ENCODE measurements around the gene DGKB.

DGKB gene

GRCh38 chr7:14438366-14438765 is 464.2 kb downstream of the DGKB start:
- DNase-seq, result no peak

DNA sequence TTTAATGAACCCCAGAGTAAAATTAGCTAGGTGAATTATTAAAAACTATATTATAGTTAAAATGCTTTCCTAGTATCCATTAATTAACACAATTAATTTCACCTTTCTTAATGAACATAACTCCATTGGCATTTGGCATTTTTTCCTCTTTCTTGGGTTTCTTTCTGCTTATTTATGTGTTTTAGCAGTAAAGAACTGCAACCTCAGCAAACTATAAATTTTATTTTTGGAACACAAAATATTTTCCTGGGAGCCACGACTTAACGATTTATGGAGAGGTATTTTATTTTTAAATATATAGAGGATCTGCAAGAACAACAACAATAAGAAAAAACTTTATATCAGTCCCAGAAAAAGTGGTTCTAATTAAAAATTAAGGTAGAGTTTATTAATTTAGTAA is 465.7 kb downstream of the DGKB start:
- no peak for DNase-seq

DNA sequence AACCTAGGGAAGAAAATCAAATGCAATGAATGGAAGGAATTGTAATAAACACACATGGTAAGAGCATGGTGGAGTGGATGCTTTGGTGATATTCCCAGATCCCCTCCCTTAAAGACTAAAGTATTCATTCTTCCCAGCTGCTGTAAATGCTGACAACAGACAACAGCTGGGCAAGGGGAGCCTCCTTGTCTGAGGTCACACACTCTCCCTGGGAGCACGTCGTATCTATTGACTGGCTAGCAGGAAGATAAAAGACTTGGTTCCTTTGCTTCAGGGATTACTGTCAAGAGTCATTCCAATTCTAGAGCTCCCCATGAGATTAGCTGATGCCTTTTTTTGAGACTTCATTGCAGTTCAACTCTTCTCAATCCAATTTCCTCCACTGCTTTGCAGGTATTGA is 469.6 kb downstream of the DGKB start:
- DNase-seq, result no peak

DNA sequence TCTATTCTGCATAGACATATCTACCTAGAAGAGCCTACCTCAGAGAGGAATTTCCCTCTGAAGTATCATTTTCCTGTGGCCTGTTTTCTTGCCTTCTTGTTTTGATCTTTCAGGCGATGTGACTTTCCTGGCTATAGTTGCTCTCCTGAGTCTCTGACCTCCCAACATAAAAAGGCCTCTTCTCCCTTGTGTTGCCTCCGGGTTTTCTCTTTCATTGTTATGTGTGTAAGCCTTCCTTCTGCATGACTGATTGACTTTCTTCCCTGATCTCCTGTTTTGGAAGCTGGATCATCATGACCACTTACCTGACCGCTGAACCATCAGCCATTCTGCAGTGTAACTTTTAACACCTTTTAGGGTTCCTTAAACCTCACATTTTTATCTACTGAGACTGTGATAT is 471.6 kb downstream of the DGKB start:
- DNase-seq, result no peak

- DNase-seq, result no peak
Observed at GRCh38 chr7:14425559-14425958, 477.0 kb downstream of the DGKB start.

DNA sequence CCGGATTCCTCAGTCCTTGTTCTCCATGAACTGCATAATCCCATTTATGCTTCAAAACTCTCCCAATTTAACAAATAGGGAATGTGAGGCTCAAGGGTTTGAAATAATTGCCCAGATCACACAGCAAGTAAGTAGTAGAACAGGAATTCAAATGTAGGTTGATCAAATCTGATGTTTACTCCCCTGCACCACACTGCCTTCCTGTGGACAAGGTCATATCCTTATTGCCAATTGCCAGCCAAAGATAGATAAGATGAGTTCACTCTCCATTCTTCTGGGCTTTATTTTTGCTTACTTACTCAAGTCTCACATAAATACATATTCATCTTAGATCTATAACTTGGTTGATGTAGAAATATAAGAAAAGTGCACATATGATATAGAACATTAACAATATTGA is 477.9 kb downstream of the DGKB start:
- no peak for DNase-seq

- DNase-seq, result no peak
Observed at GRCh38 chr7:14420768-14421167, 481.8 kb downstream of the DGKB start.

GRCh38 chr7:14419531-14419930 is 483.0 kb downstream of the DGKB start:
- no peak for DNase-seq

GRCh38 chr7:14418633-14419032 is 483.9 kb downstream of the DGKB start:
- DNase-seq, result no peak

DNA sequence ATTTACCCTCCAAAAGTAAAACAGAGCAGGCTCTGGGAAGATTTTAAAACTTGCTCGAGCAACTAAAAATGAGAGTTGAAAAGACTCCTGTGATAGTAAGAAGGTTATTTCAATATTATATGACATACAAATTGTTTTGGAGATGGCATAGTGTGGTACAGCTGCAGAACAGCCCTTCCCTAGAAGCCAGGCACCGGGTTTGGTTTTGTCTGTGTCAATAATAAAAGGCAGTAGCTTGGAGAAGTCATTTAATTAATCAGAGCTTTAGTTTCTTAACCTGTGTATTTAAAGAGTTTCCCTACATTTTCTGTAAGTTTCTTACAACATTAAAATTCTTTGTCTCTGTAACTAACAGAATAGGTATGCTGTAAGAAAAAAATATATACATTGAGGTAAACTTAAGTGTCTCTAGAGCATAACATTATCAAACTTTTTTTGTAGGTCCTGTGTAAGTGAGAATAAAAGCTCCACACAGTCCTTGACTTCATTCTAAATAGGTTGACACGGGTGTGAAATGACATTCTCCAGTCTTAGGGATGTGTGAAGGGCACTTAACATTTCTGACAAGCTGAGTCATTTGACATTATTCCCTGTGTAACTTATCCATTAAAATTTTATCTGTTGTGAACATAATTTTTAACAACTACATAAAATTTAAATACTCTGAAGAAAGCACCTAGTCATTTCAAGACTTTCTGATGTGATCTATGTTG is 488.1 kb downstream of the DGKB start:
- no peak for DNase-seq

GRCh38 chr7:14407246-14408015 is 495.1 kb downstream of the DGKB start:
- no peak for DNase-seq

- no peak for DNase-seq
Observed at GRCh38 chr7:14403587-14403986, 499.0 kb downstream of the DGKB start.

- DNase-seq, result no peak
Observed at GRCh38 chr7:14400271-14400670, 502.3 kb downstream of the DGKB start.

- no peak for DNase-seq
Observed at GRCh38 chr7:14398526-14398925, 504.0 kb downstream of the DGKB start.

DNA sequence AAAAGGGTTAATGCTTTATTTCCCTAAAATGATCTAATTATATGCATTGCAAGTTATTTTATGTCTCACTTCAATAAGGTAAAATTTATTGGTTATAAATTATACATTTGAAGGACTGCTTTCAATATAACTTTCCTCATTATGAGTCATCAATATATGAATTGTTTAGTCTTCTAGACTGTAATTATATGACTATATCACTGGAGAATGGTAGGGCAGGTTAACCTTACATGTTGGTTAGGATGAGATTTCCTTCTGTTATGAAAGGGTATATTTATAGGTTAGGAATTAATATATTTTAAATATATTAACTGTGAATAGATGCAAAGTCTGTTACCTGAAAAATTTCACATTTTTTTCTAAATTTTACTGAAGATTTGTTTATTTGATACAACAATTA is 506.7 kb downstream of the DGKB start:
- DNase-seq, result no peak

DNA sequence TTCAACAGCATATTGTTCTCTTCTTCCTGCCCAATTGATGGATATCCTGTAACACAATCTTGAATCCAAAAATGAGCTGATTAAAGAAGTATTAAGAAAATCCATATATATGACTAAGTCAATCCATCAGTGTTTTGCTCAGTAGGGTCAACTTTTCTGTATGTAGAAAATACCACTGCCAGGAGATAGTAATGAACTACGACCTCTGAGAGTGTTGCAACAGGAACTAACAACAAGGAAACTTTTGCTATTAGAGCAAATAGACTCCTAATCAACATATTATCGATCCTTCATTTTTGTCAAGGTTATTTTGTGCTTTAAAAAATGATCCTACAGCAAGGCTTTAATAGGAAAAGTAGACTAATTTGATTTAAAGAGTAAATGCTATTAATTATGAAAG is 507.8 kb downstream of the DGKB start:
- no peak for DNase-seq

GRCh38 chr7:14389595-14389994 is 513.0 kb downstream of the DGKB start:
- DNase-seq, result no peak

DNA sequence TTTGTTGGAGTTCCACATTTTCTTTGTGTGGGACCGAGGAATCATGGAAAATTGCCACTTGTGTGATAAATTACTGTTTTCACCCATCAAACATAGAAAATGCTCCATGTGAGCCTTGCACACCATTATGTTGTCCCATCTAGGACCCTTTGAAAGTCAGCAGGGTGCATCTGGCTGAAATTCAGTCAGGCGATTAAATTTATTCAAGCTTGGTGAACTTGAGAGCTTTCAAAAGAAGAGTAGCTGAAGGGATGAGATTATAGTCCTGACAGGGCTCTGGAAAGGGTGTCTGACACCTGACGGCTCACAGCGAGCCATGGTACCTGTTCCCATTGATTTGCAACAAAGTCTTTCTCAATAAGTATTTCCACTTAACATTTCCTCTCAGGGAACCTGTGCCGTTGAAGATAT is 513.4 kb downstream of the DGKB start:
- no peak for DNase-seq

DNA sequence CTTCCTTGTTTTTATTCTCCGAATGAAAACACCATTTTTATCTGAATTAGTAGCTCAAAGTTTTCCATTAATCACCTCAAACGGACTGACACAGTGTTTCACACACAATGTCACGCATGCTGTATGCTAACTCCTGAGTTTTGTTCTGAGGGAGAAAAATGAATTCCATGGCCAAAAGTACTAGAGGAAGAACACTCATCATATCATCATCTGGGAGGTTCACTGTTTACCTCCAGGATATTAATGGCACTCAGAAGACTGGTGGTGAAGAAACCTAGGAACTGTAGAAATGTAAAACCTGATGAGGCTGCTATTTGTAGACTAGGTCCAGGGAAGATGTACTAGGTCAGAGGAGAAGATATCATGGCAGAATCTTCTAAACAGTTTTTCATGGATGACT is 517.5 kb downstream of the DGKB start:
- no peak for DNase-seq

DNA sequence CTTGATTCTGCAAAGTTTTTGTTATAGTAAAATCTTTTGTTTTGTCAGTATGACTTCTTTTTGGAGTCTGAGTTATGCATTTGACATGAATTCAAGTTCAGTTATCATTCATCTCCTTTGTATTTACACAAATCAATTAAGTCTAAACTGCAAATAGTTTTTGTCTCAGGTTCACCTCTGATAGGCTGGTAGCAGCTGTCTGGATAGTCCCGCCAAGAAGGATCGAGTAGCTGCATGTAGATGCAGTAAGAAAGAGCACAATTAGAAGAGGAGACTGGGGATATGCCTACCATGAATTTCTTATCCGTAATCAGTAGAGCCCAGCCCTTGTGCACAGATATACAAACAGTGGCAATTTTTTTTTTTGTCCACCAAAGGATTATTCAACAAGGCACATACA is 520.6 kb downstream of the DGKB start:
- no peak for DNase-seq

- no peak for DNase-seq
Observed at GRCh38 chr7:14381306-14381705, 521.2 kb downstream of the DGKB start.

DNA sequence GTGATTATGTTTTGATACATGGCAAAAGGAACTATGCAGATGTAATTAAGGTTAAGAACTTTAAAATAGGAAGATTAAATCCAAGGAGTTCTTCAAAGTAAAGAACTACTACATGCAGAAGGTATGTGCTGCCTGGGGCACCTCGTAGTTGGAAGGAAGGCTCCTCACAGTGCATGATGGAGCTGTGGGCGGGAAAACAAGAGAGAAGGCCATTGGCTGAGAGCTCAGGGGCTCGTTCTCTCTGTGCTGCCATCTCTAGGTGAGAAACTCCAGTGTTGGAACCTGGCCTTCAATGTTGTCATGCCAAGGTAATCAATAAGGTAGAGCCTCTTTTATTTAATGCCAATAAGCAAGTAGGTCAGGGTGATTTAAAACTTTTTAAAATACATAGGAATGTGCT is 521.7 kb downstream of the DGKB start:
- DNase-seq, result no peak

- no peak for DNase-seq
Observed at GRCh38 chr7:14377646-14378266, 524.8 kb downstream of the DGKB start.

DNA sequence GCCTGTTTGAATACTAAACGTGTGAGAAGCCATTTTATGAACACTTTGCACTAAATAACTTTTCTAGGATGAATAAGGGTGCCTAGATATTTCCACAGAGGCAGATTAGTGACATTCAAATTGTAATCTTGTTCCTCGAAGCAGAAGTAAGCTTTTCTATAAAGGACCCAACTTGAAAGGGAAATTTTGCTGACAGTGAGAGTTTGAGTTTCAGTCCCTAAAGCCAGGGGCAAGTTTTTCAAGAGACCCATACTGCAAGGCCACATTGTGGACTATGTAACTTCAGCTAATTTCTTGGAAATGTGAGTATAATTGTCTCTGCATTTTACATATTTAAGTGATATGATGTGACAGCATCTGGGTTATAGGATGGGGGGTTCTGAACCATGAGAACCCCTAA is 525.8 kb downstream of the DGKB start:
- DNase-seq, result no peak
